Activated CD4-positive, alpha-beta T cell treated with anti-CD3 and anti-CD28 coated beads for 4 hours (primary cell): ENCODE results near the gene TUNAR.
"Not testable (repeated sequence)": the region's sequence is repeated elsewhere in the genome, so short reads cannot be mapped to it uniquely, and the experiment has no call there.

Experiments
- DNase-seq, 2 donors: peaks; one replicate each; pipeline ENCODE4 v3.0.0-alpha.2; 2020

TUNAR gene

DNA sequence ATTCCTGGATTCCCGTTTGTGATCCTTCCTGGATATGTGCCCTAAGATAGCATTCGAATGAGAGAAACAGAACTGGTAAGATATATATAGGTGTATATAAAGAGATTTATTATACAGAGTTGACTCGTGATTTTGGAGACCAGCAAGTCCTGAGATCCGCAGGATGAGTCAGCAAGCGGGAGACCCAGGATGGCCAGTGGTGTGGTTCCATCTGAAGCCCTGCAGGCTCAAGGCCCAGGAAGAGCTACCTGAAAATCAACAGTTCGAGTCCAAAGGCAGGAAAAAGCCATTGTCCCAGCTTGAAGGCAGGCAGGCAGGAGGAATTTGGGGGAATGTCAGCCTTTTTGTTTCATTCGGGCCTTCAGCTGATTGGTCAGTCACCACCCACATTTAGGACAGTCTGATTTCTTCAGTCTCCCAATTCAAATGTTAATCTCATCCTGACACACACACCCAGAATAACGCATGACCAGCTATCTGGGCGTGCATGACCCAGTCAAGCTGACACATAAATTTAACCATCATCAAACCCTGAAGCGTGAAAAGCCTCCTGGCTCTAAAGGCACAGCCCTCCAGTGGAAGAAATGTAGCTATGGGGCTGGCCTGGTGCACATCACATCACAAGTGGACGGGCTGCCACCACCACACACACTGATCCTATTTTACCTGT is 44.3 kb downstream of the TUNAR start:
- no peak for DNase-seq

- DNase-seq = no peak
Observed at GRCh38 chr14:95922080-95922479, 45.4 kb downstream of the TUNAR start.

- DNase-seq = no peak
Observed at GRCh38 chr14:95928751-95929150, 52.1 kb downstream of the TUNAR start.

GRCh38 chr14:95931384-95931783 is 54.8 kb downstream of the TUNAR start:
- DNase-seq = no peak

DNA sequence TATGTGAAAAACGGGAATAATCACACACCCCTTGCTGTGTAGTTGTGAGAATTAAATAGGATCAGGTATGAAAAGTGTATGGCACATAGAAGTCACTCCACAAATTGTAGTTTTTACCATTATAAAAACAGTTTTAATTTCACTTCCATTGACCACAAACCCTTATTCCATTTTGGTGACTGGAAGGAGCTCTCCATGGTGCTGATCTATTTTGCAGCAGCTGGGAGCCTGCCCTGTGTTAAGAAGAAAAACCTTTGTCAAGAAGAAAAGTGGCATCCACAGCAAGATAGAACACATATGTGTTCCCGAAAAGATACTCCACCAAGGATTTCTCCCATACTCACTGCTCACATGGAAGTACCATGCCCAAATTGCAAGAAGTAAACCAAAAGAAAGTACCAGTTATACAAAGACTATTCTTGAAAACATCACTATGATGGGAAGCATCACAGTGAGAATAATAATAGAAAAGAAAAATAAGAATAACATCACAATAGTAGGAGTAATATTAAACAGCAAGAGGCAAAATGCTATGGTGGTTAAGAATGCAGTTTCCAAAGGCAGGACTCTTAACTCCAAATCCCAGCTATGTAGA is 58.7 kb downstream of the TUNAR start:
- no peak for DNase-seq

- no peak for DNase-seq
Observed at GRCh38 chr14:95936041-95936440, 59.4 kb downstream of the TUNAR start.

GRCh38 chr14:95939335-95939734 is 62.7 kb downstream of the TUNAR start:
- no peak for DNase-seq

GRCh38 chr14:95941897-95942296 is 65.3 kb downstream of the TUNAR start:
- no peak for DNase-seq

- no peak for DNase-seq
Observed at GRCh38 chr14:95943699-95944098, 67.1 kb downstream of the TUNAR start.

- DNase-seq = no peak
Observed at GRCh38 chr14:95944462-95944861, 67.8 kb downstream of the TUNAR start.

GRCh38 chr14:95946867-95947266 is 70.2 kb downstream of the TUNAR start:
- no peak for DNase-seq

- no peak for DNase-seq
Observed at GRCh38 chr14:95948558-95948981, 71.9 kb downstream of the TUNAR start.

DNA sequence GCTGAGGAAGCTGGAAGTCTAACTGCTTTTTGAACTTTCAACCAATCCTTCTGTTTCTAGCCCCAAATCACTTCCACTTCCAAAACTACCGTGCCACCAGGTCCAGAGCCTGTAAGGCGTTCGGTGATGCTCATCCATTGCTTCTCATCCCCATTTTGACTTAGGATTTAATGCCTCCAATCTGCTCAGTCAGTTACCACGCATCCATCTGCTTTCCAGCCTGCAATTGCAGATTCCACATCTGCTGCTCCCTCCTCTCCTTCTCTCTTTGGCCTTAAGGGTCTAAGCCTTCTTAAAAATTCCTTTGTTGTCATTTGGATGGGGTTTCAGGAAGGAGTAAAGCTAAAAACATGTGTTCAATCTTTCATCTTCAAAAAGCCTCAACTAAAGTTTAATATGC is 74.7 kb downstream of the TUNAR start:
- no peak for DNase-seq

GRCh38 chr14:95953111-95953724 is 76.6 kb downstream of the TUNAR start:
- no peak for DNase-seq

- no peak for DNase-seq
Observed at GRCh38 chr14:95956601-95957460, 80.2 kb downstream of the TUNAR start.

GRCh38 chr14:95958105-95958504 is 81.5 kb downstream of the TUNAR start:
- DNase-seq = no peak

- DNase-seq = no peak
Observed at GRCh38 chr14:95959317-95959716, 82.7 kb downstream of the TUNAR start.

DNA sequence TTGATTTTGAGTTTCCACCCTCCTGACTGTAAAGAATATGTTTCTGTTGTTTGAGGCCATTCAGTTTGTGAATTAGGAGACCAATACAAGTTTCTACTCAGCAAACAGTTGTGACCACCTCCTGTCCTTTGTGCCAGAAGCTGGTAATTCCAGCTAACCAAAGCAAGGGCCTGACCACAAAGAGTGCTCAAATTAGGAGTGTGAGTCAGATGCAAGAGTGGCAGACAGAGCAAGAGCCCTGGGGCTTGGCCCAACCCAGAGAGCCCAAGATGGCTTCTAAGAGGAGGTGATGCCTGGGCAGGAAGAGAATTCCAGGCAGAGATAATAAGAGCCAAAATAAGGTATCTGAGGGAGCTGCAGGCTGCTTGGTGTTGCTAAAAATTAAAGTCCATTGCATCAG is 84.8 kb downstream of the TUNAR start:
- DNase-seq = no peak

GRCh38 chr14:95964901-95965300 is 88.3 kb downstream of the TUNAR start:
- no peak for DNase-seq

DNA sequence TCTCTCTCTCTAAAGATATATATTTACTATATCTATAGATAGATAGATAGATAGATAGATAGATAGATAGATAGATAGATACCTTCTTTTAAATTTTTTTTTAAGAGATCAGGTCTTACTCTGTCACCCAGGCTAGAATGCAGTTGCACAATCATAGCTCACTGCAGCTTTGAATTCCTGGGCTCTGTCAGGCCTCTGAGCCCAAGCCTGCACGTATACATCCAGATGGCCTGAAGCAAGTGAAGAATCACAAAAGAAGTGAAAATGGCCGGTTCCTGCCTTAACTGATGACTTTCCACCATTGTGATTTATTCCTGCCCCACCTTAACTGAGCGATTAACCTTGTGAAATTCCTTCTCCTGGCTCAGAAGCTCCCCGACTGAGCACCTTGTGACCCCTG is 91.4 kb downstream of the TUNAR start:
- not testable (repeated sequence) for DNase-seq
